HUES6 (cell line): ENCODE data around the gene PAPPA.

Experiments
- H3K27ac ChIP-seq: 2 replicates; pipeline ENCODE4 v1.7.0; 2013; ENCODE audit warnings: low read depth, mild to moderate bottlenecking, low read length, inconsistent platforms
- H3K27me3 ChIP-seq: 2 replicates; pipeline ENCODE4 v1.6.1; 2013; ENCODE audit warnings: low read length; ENCODE audit not compliant: control insufficient read depth, insufficient read depth
- H3K36me3 ChIP-seq: 2 replicates; pipeline ENCODE4 v1.6.1; 2013; ENCODE audit warnings: low read length; ENCODE audit not compliant: control insufficient read depth, insufficient read depth
- H3K4me1 ChIP-seq: 2 replicates; pipeline ENCODE4 v1.6.1; 2013; ENCODE audit warnings: low read length; ENCODE audit not compliant: control insufficient read depth, insufficient read depth
- H3K4me3 ChIP-seq: 2 replicates; pipeline ENCODE4 v1.5.1; 2013; ENCODE audit warnings: low read depth, low read length
- H3K9ac ChIP-seq: one replicate; pipeline ENCODE4 v1.6.1; 2013; ENCODE audit warnings: mild to moderate bottlenecking, low read length
- H3K9me3 ChIP-seq: 2 replicates; pipeline ENCODE4 v1.6.1; 2013; ENCODE audit warnings: low read depth, low read length; ENCODE audit not compliant: control insufficient read depth, insufficient read depth

PAPPA gene

GRCh38 chr9:116163293-116164055 is 9.9 kb downstream of the PAPPA start:
- peaks cover 30% of the 10 kb centered on the region for H3K27me3 ChIP-seq
- no peak overlapping the region for H3K9ac ChIP-seq
- H3K9me3 ChIP-seq: no peaks in the 10 kb centered on the region
- H3K4me3 ChIP-seq: no peak overlapping the region
- no peak overlapping the region for H3K27ac ChIP-seq
- H3K4me1 ChIP-seq: no peaks in the 10 kb centered on the region
- no peaks in the 10 kb centered on the region for H3K36me3 ChIP-seq

DNA sequence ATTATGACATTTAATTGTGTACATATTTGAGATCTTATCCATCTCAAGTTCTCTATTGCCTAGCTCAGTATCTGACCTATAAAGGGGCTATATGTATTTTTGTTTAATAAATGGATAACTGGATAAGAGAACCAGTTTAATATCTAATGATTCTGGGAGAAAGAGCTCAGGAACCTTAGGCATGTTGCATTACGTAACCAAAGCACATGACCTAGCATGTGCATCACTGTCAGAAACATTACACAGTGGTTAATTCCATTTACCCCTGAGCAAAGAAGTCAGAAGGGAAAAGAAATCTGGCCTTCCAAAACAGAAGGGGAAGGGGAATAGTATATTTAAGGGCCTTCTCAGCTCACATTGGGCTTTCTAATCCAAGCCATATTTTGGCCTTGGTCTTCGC is 12.3 kb downstream of the PAPPA start:
- no peak overlapping the region for H3K9ac ChIP-seq
- H3K4me1 ChIP-seq: no peaks in the 10 kb centered on the region
- H3K27ac ChIP-seq: no peak overlapping the region
- no peak overlapping the region for H3K4me3 ChIP-seq
- no peaks in the 10 kb centered on the region for H3K36me3 ChIP-seq
- peaks cover 5% of the 10 kb centered on the region for H3K27me3 ChIP-seq
- no peaks in the 10 kb centered on the region for H3K9me3 ChIP-seq

DNA sequence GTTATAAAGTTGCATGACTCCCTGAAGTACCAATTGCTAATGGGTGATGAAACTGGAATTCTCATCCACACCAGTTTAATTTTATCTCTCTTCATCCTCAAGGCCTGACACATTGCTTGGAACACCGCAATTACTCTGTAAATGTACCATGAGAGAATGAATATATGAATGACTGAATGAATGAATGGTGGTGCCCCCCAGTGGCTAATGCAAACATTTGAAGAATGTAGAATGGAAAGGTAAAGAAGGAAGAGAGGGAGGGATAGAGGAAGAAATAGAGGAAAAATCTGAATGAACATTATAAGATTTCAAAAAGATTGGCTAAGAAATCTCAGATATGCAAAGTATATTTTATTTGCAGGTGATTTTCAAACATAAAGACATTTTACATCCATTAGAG is 13.1 kb downstream of the PAPPA start:
- H3K4me1 ChIP-seq: no peaks in the 10 kb centered on the region
- H3K4me3 ChIP-seq: no peak overlapping the region
- no peaks in the 10 kb centered on the region for H3K9me3 ChIP-seq
- H3K9ac ChIP-seq: no peak overlapping the region
- no peaks in the 10 kb centered on the region for H3K36me3 ChIP-seq
- no peak overlapping the region for H3K27ac ChIP-seq
- H3K27me3 ChIP-seq: no peaks in the 10 kb centered on the region

GRCh38 chr9:116168231-116168630 is 14.6 kb downstream of the PAPPA start:
- Histone ChIP-seq H3K27me3 (no peaks in the 10 kb centered on the region), H3K27ac (no peak overlapping the region), H3K4me1 (no peaks in the 10 kb centered on the region), H3K9me3 (no peaks in the 10 kb centered on the region), H3K4me3 (no peak overlapping the region), H3K9ac (no peak overlapping the region), H3K36me3 (no peaks in the 10 kb centered on the region)

DNA sequence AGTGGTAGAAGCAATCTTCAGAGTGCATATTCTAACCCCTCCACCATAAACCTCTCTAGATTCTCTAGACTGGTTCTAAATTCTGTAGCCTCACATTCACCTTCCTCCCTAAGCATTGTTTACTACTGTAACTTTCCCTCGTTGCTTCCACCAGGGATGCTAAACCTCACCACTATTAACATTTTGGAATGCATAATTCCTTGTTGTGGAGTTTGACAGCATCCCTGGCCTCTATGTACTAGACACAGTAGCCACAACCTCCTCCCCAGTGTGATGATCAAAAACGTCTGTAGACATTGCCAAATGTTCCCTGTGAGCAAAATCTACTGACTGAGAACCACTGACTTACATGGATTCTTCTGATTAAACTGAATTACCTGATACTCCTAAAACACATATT is 18.6 kb downstream of the PAPPA start:
- H3K27me3 ChIP-seq: no peaks in the 10 kb centered on the region
- H3K9ac ChIP-seq: no peak overlapping the region
- H3K9me3 ChIP-seq: no peaks in the 10 kb centered on the region
- H3K4me3 ChIP-seq: no peak overlapping the region
- H3K27ac ChIP-seq: no peak overlapping the region
- H3K4me1 ChIP-seq: no peaks in the 10 kb centered on the region
- H3K36me3 ChIP-seq: no peaks in the 10 kb centered on the region

DNA sequence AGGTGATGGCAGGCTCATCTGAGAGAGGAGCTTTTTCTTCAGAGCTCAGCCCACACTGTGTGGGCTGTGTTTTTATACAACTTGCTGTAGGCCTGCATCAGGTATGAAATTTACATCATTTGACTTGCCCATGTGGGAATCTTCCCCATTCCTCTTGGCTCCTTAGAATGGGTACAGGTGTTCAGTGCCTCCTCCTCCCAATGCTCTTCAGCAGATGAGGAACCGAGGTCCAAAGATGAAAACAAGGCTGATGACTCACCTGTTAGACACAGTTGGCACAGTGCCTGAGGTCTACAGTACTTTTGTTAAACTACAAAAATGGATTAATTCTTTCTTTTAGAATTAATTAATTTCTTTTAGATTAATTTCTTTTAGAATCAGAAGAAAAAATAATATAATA is 20.8 kb downstream of the PAPPA start:
- Histone ChIP-seq H3K4me1 (no peaks in the 10 kb centered on the region), H3K4me3 (no peak overlapping the region), H3K9me3 (no peaks in the 10 kb centered on the region), H3K36me3 (no peaks in the 10 kb centered on the region), H3K27me3 (peaks cover 4% of the 10 kb centered on the region; the same call in 1 of the 2 replicates), H3K27ac (no peak overlapping the region), H3K9ac (no peak overlapping the region)

DNA sequence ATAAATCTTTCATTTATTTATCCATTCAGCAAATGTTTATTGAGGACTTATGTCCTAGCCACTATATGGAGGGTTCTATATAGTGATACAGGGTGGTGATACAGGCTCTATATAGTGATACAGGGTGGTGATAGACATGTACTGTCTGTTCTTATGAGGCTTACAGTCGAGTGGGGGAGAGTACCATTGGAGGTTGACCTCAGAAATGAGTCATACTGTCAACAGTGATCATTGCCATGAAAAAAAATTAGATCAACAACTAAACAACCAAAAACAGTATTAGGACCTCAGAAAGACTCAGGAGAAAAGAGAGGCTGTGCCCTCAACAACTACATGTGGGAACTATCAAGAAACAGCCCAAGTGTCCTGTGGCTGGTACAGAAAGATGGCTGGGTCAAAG is 22.0 kb downstream of the PAPPA start:
- Histone ChIP-seq H3K27ac (no peak overlapping the region), H3K4me3 (no peak overlapping the region)

GRCh38 chr9:116178481-116179211 is 25.1 kb downstream of the PAPPA start:
- no peak overlapping the region for H3K4me3 ChIP-seq
- peaks cover 19% of the 10 kb centered on the region; the same call in 1 of the 2 replicates for H3K27me3 ChIP-seq
- H3K9ac ChIP-seq: no peak overlapping the region

More for the DNA sequence above, 22.0 kb downstream of the PAPPA start:
- Histone ChIP-seq H3K36me3 (no peaks in the 10 kb centered on the region), H3K4me1 (no peaks in the 10 kb centered on the region), H3K9ac (no peak overlapping the region), H3K9me3 (no peaks in the 10 kb centered on the region), H3K27me3 (peaks cover 11% of the 10 kb centered on the region; the same call in 1 of the 2 replicates)

DNA sequence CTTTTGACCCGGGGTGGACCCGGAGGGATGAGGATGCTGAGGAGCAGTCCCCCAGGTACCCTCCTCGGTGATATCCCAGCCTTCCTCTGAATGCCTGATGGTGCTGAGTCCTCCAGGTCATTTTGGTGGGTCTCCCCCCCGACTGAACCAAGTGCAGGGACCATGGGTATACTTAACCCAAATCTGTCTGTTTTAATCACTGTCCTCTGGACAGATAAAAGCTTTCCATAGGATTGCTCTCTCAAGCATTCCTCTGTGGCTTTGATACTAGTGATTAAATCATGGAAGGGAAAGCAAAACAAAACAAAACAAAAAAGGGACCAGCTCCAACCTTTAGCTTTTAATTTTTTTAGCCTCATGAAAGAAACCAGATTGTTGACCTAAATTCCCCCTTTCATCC is 26.0 kb downstream of the PAPPA start:
- 0 out of 2 replicates have a peak, but pooled peaks cover 8% of the 10 kb centered on the region for H3K4me1 ChIP-seq
- H3K27me3 ChIP-seq: peaks cover 26% of the 10 kb centered on the region; the same call in 1 of the 2 replicates
- no peak overlapping the region for H3K4me3 ChIP-seq
- no peaks in the 10 kb centered on the region for H3K36me3 ChIP-seq
- no peaks in the 10 kb centered on the region for H3K9me3 ChIP-seq
- H3K27ac ChIP-seq: no peak overlapping the region
- no peak overlapping the region for H3K9ac ChIP-seq

More at GRCh38 chr9:116178481-116179211, 25.1 kb downstream of the PAPPA start:
- Histone ChIP-seq H3K27ac (no peak overlapping the region), H3K9me3 (no peaks in the 10 kb centered on the region), H3K4me1 (0 out of 2 replicates have a peak, but pooled peaks cover 8% of the 10 kb centered on the region), H3K36me3 (no peaks in the 10 kb centered on the region)

DNA sequence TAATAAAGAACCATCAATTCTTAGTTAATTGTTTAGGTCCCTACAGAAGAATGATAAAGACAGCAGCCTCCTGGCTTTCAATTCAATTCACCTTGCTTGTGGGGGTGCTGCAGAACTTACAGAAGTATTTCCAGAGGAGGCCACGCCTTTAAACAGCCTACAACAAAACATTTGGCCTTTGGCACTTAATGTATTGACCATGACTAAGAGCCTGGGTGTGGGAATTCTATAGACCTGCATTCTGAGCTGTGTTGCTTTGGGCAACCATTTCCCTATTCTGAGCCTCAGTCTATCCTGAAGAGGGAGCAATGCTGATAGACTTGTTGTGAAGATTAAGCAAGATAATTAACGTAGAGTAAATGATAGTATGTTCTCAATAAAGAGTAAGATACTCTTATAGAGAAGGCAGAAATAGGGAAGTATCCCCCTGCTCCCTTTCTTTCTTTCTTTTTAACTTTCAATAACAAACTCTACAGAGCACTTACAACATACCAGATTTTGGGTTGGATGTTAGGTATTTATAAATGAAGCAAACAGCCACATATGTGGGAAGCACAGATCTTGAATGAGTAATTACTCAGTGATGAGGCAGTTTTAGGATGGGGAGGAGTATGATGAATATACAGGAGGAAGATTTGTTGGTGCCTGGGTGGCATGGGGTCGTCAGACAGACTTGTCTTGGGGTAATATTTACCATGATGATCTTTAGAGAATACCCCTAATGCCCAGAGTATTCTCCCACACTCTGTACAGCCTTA is 28.4 kb downstream of the PAPPA start:
- H3K36me3 ChIP-seq: no peaks in the 10 kb centered on the region
- H3K27ac ChIP-seq: no peak overlapping the region
- H3K9ac ChIP-seq: no peak overlapping the region
- peaks cover 26% of the 10 kb centered on the region; the same call in 1 of the 2 replicates for H3K27me3 ChIP-seq
- H3K9me3 ChIP-seq: no peaks in the 10 kb centered on the region
- 0 out of 2 replicates have a peak, but pooled peaks cover 8% of the 10 kb centered on the region for H3K4me1 ChIP-seq
- H3K4me3 ChIP-seq: no peak overlapping the region
